IMR-90 (cell line): Measurements from ENCODE around the gene ISOC1. TPM values are rescaled to one million over a fixed set of nuclear protein-coding genes. Genes with fewer than 3 reads are reported as not detected.
A peak's percentile ranks its signal among the peaks of the same experiment; 100 is the strongest.

ENCODE experiments used
- ATAC-seq: fragments of 200-7000 bp; cut with Tn5 transposase; 2 replicates; pipeline ENCODE4 v1.9.1; 2020; ENCODE audit warnings: low read depth, mild to moderate bottlenecking, moderate library complexity
- BruUV-seq: library from RNA; stranded (reverse); fragments of 400-500 nt; replicated peaks from 2 replicates; lab custom pipeline; 2021; lab: Mats Ljungman, UMichigan
- CTCF ChIA-PET: fragments of 300-600 bp; formaldehyde crosslinking; extraction: SDS; loops from one replicate; lab custom pipeline; 2021; ENCODE audit warnings: antibody characterized with exemption; lab: Yijun Ruan, JAX
- POLR2A ChIA-PET: fragments of 300-600 bp; sonication (Branson Sonifier 250); formaldehyde crosslinking; loops from one replicate; lab custom pipeline; 2022; ENCODE audit warnings: antibody characterized with exemption; ENCODE audit not compliant: unreplicated experiment; lab: Charles Lee
- DNase-seq: peaks from one replicate; pipeline ENCODE4 v3.0.0; 2013
- H2AFZ ChIP-seq: replicated peaks from 2 replicates; pipeline ENCODE3; 2013; ENCODE audit warnings: low read length, mild to moderate bottlenecking; ENCODE audit not compliant: poor library complexity
- H2AK5ac ChIP-seq: 2 replicates; pipeline ENCODE4 v1.6.1; 2013; ENCODE audit warnings: low read depth, low read length, inconsistent platforms
- H2AK9ac ChIP-seq: replicated peaks from 2 replicates; pipeline ENCODE3; 2013; ENCODE audit warnings: mild to moderate bottlenecking, low read depth, low read length, moderate library complexity; ENCODE audit not compliant: poor library complexity
- H2BK120ac ChIP-seq: 2 replicates; pipeline ENCODE4 v1.6.1; 2013; ENCODE audit warnings: low read depth, low read length, inconsistent platforms
- H2BK15ac ChIP-seq: 3 replicates; pipeline ENCODE4 v1.6.1; 2013; ENCODE audit warnings: low read depth, low read length, inconsistent platforms
- H2BK20ac ChIP-seq: 2 replicates; pipeline ENCODE4 v1.6.1; 2013; ENCODE audit warnings: low read depth, mild to moderate bottlenecking, inconsistent platforms, low read length, moderate library complexity
- H2BK5ac ChIP-seq: 2 replicates; pipeline ENCODE4 v1.6.1; 2013; ENCODE audit warnings: mild to moderate bottlenecking, low read depth, low read length, inconsistent platforms; ENCODE audit not compliant: poor library complexity, severe bottlenecking
- H3K14ac ChIP-seq: replicated peaks from 2 replicates; pipeline ENCODE4 v1.6.1; 2013; ENCODE audit warnings: low read depth, low read length, inconsistent platforms
- H3K18ac ChIP-seq: 2 replicates; pipeline ENCODE4 v1.6.1; 2013; ENCODE audit warnings: low read depth, low read length, control low read depth
- H3K23ac ChIP-seq: 2 replicates; pipeline ENCODE4 v1.6.1; 2013; ENCODE audit warnings: low read depth, low read length, inconsistent platforms
- H3K27ac ChIP-seq: 2 replicates; pipeline ENCODE4 v1.5.1; 2013; ENCODE audit warnings: mild to moderate bottlenecking, control low read depth, low read length; ENCODE audit not compliant: insufficient read depth
- H3K27me3 ChIP-seq: 2 replicates; pipeline ENCODE4 v1.6.1; 2013; ENCODE audit warnings: low read length; ENCODE audit not compliant: control insufficient read depth, insufficient read depth
- H3K36me3 ChIP-seq: 2 replicates; pipeline ENCODE4 v1.6.1; 2013; ENCODE audit warnings: low read length, mixed read lengths; ENCODE audit not compliant: control insufficient read depth, insufficient read depth
- H3K4ac ChIP-seq: 2 replicates; pipeline ENCODE4 v1.6.1; 2013; ENCODE audit warnings: low read depth, low read length, inconsistent platforms
- H3K4me1 ChIP-seq: 2 replicates; pipeline ENCODE4 v1.6.1; 2013; ENCODE audit warnings: low read length, mixed read lengths; ENCODE audit not compliant: control insufficient read depth, insufficient read depth
- H3K4me2 ChIP-seq: 2 replicates; pipeline ENCODE4 v1.6.1; 2013; ENCODE audit warnings: low read depth, mild to moderate bottlenecking, control low read depth, low read length, moderate library complexity
- H3K4me3 ChIP-seq: 2 replicates; pipeline ENCODE4 v1.5.1; 2013; ENCODE audit warnings: low read depth, mild to moderate bottlenecking, control low read depth, low read length, moderate library complexity; ENCODE audit not compliant: insufficient read depth
- H3K56ac ChIP-seq: 2 replicates; pipeline ENCODE4 v1.6.1; 2013; ENCODE audit warnings: low read length, inconsistent platforms; ENCODE audit not compliant: insufficient read depth; ENCODE audit errors: extremely low read depth
- H3K79me1 ChIP-seq, 2 experiments: 2 replicates each; pipeline ENCODE4 v1.6.1; 2013; ENCODE audit warnings: low read length in 2 of 2, inconsistent platforms in 1 of 2, low read depth in 1 of 2
- H3K9ac ChIP-seq: 2 replicates; pipeline ENCODE4 v1.6.1; 2013; ENCODE audit warnings: low read depth, low read length, control low read depth
- H3K9me1 ChIP-seq: 2 replicates; pipeline ENCODE4 v1.6.1; 2013; ENCODE audit warnings: low read length, inconsistent platforms; ENCODE audit not compliant: insufficient read depth
- H3K9me3 ChIP-seq: 2 replicates; pipeline ENCODE4 v1.6.1; 2013; ENCODE audit warnings: low read length; ENCODE audit not compliant: control insufficient read depth, insufficient read depth
- H4K20me1 ChIP-seq: 2 replicates; pipeline ENCODE4 v1.6.1; 2013; ENCODE audit warnings: low read length, inconsistent platforms; ENCODE audit not compliant: insufficient read depth
- H4K5ac ChIP-seq: 2 replicates; pipeline ENCODE4 v1.6.1; 2013; ENCODE audit warnings: mild to moderate bottlenecking, low read depth, low read length, control low read depth
- H4K8ac ChIP-seq, 2 experiments: 2 replicates each; pipeline ENCODE4 v1.6.1; 2013; ENCODE audit warnings: low read depth in 2 of 2, low read length in 2 of 2, control low read depth in 1 of 2, inconsistent platforms in 1 of 2
- H4K91ac ChIP-seq: 2 replicates; pipeline ENCODE4 v1.6.1; 2013; ENCODE audit warnings: low read depth, low read length, inconsistent platforms; ENCODE audit not compliant: insufficient read depth
- ELK1 ChIP-seq: fragments of 150-350 bp; IDR thresholded peaks from 2 replicates; pipeline ENCODE4 v1.6.1; 2016; ENCODE audit warnings: low read depth, mild to moderate bottlenecking, low read length, moderate library complexity, borderline replicate concordance
- MAFK ChIP-seq: IDR thresholded peaks from 2 replicates; pipeline ENCODE4 v1.6.1; 2012; ENCODE audit warnings: low read depth, low read length, improper control_type of control experiment
- MAZ ChIP-seq: IDR thresholded peaks from 2 replicates; pipeline ENCODE4 v1.6.1; 2012; ENCODE audit warnings: low read depth, mild to moderate bottlenecking, low read length, improper control_type of control experiment, moderate library complexity, borderline replicate concordance
- NFE2L2 ChIP-seq: fragments of 150-350 bp; IDR thresholded peaks from 2 replicates; pipeline ENCODE4 v1.6.1; 2016; ENCODE audit warnings: low read depth, mild to moderate bottlenecking, low read length
- RAD21 ChIP-seq: IDR thresholded peaks from 2 replicates; pipeline ENCODE4 v1.6.1; 2012; ENCODE audit warnings: low read length, improper control_type of control experiment
- RCOR1 ChIP-seq: IDR thresholded peaks from 2 replicates; pipeline ENCODE4 v1.6.1; 2012; ENCODE audit warnings: mild to moderate bottlenecking, low read length, improper control_type of control experiment; ENCODE audit not compliant: insufficient replicate concordance
- WGBS, 2 experiments: methylation state at CpG; one replicate each; pipeline versions ENCODE4 v1.1.5 to v1.1.7; 2013; ENCODE audit warnings: missing lambda C conversion rate in 2 of 2; ENCODE audit not compliant: insufficient read length in 1 of 2; ENCODE audit errors: extremely low coverage in 2 of 2; 5-methylcytosine and 5-hydroxymethylcytosine counted together
- dilution Hi-C: fragments of 300-500 bp; cut with HindIII; formaldehyde crosslinking; loops from one replicate; pipeline ENCODE4 v1.14.3; 2018; ENCODE audit warnings: low sequenced_read_pairs; ENCODE audit not compliant: unreplicated experiment
- in situ Hi-C: fragments of 300-500 bp; cut with MboI; formaldehyde crosslinking; loops from 3 replicates; pipeline ENCODE4 v1.14.3; 2019; ENCODE audit warnings: low sequenced_read_pairs, inconsistent platforms, mixed read lengths
- intact Hi-C: fragments of 100-400 bp; cut with micrococcal nuclease; formaldehyde crosslinking; loops from 2 replicates; pipeline ENCODE4 v1.10.0; 2022
- polyA plus RNA-seq, 3 experiments: library from polyadenylated mRNA; depleted of rRNA; stranded (reverse); fragments of >200 nt; gene quantifications; 2 replicates each; pipeline ENCODE4 v1.2.3, GENCODE V29; 2012; ENCODE audit warnings: low replicate concordance in 1 of 3
- total RNA-seq: library from RNA; depleted of rRNA; stranded (reverse); fragments of >200 nt; gene quantifications from 2 replicates; pipeline ENCODE4 v1.2.3, GENCODE V29; 2012
- TF ChIP-seq, protein P1 (sequence below): fragments of 150-350 bp; IDR thresholded peaks from 2 replicates; pipeline ENCODE4 v1.6.1; 2017; ENCODE audit warnings: mild to moderate bottlenecking, antibody characterized with exemption, low read length, low read depth

ISOC1 gene
- total and polyA plus RNA-seq, 2 of the 4 experiments (the other 2 are of a cell fraction), result 10.8 to 11.6 TPM

DNA sequence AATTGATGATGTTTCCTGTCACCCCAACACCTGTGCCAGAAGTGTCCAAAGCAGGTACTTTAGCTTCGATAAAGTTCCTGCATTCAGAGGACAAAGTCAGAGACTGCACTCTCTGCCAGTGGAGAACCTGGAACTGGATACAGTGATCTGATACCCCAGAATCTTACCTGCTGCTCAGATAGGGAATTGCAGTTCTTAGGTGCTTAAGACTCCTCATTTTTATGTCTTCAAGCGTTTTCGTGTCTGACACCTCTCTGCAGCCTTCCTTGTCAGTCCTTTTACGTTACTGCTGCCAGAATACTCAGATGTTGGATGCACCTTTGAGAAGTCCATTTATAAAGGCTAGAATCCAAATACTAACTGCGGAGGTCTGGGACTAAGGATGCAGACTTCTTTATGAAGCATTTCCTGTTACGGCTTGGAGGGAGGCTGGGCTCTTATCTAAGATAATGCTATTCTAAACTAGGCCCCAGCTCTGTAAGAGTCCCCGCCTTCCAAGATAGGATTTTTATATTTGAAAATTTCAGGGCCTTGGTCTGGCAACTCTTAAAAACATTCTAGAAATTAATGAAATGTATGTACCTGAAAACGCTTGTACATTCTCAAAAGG, 1.9 kb downstream of the ISOC1 start:
- Histone ChIP-seq H4K91ac (no peak overlapping the region), H4K5ac (no peak overlapping the region), H3K56ac (no peak overlapping the region), H3K27ac (no peak overlapping the region), H3K4me2 (no peak overlapping the region), H4K8ac (no peak overlapping the region), H3K9me3 (no peaks in the 10 kb centered on the region), H3K14ac (no peak overlapping the region), H3K36me3 (no peaks in the 10 kb centered on the region), H3K27me3 (no peaks in the 10 kb centered on the region), H3K4ac (no peak overlapping the region), H2AFZ (no peak overlapping the region), H2BK5ac (no peak overlapping the region), H2BK15ac (no peak overlapping the region), H3K18ac (no peak overlapping the region), H2BK20ac (no peak overlapping the region), H3K9ac (no peak overlapping the region), H4K20me1 (no peaks in the 10 kb centered on the region), H2AK9ac (no peak overlapping the region), H2BK120ac (no peak overlapping the region), H3K9me1 (no peaks in the 10 kb centered on the region), H3K4me1 (peaks cover 4% of the 10 kb centered on the region; the same call in 1 of the 2 replicates), H2AK5ac (no peak overlapping the region), H3K79me1 (peaks cover 10 to 24% of the 10 kb centered on the region in 2 experiments; a peak in 3 of 4 replicates), H3K23ac (no peak overlapping the region), H3K4me3 (no peak overlapping the region)
- DNase-seq (no peak), ATAC-seq (no peak)
- WGBS, 2 experiments, result 78% methylated on average over 3 of the region's 8 CpGs; no CpG with 5 or more reads in 1 of the 2 experiments
- BruUV-seq, result TSS peak; percentile 35
- in situ Hi-C loops, result no loop called here
- dilution Hi-C loops, result no loop called here
- no peak for TF ChIP-seq NFE2L2
- TF ChIP-seq RAD21, result no peak
- TF ChIP-seq MAZ, result no peak
- no peak for TF ChIP-seq ELK1
- no peak for TF ChIP-seq RCOR1
- TF ChIP-seq, protein P1, sequence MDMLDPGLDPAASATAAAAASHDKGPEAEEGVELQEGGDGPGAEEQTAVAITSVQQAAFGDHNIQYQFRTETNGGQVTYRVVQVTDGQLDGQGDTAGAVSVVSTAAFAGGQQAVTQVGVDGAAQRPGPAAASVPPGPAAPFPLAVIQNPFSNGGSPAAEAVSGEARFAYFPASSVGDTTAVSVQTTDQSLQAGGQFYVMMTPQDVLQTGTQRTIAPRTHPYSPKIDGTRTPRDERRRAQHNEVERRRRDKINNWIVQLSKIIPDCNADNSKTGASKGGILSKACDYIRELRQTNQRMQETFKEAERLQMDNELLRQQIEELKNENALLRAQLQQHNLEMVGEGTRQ, result no peak
- TF ChIP-seq MAFK, result no peak
- ChIA-PET POLR2A (no interaction called here), CTCF (interaction anchor here (0.7 to 1.1 kb wide), 2 partner anchors 35 to 190 kb away, joined by 3 read pairs; no protein-coding TSS in a partner anchor)
- intact Hi-C loops, result no loop called here
